ENCODE results near the gene IFIT3.

Gene IFIT3

GRCh38 chr10:89307269-89307577, 20.6 kb upstream of the IFIT3 start:
- DNase-seq (ENCODE audit: low read depth, low spot score), result no peak
- in situ Hi-C loops (cut with HindIII; ENCODE audit: low sequenced_read_pairs), result no loop called here
- no peak for TF ChIP-seq CTCF (IDR thresholded peaks at IDR 0.05; ENCODE audit: low read depth, low read length)
- H3K4me3 ChIP-seq (ENCODE audit: low read depth, low read length), result no peak overlapping the region

DNA sequence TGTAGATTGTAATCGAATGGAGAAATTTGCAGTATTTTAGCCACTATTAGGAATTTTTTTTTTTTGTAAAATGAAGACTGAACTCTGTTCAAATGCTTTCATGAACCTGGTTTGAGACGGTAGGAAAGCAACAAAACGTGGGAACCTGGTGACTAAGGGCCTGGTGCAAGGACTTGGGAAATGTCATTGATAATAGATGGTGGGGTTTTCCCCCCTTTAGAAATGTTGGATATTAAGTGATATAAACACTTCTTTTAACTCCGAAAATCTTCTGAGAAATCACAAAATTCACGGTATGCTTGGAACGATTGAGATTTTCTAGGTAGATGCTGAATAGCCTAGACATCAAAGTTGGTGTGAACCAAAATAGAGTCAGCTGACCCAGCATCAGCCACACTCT, 19.5 kb upstream of the IFIT3 start:
- in situ Hi-C loops (cut with HindIII; ENCODE audit: low sequenced_read_pairs), result no loop called here

DNA sequence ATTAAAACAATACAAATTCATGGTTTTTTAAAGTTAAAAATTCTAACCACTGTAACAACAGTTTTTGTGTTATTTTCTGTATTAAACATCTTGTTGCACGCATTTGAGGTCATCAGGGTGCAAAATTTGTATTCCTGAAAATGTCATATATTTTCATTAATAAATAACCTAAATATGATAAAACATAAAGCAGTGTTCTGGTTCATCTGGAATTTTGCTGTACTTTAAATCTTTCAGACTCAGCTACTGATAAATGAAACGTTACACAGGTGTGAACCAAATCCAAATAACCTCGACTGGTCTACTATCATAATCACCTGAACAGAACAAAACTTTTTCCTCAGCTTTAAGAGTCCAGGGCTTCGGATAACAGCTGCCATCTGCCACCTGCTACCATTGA, 19.1 kb upstream of the IFIT3 start:
- no peak overlapping the region for H3K4me3 ChIP-seq (ENCODE audit: low read depth, low read length)
- TF ChIP-seq CTCF (IDR thresholded peaks at IDR 0.05; ENCODE audit: low read depth, low read length), result no peak
- no peak for DNase-seq (ENCODE audit: low read depth, low spot score)
- in situ Hi-C loops (cut with HindIII; ENCODE audit: low sequenced_read_pairs), result no loop called here

More for the DNA sequence above, 19.5 kb upstream of the IFIT3 start:
- DNase-seq (ENCODE audit: low read depth, low spot score), result no peak
- no peak for TF ChIP-seq CTCF (IDR thresholded peaks at IDR 0.05; ENCODE audit: low read depth, low read length)
- H3K4me3 ChIP-seq (ENCODE audit: low read depth, low read length), result no peak overlapping the region

GRCh38 chr10:89309156-89310055, 18.4 kb upstream of the IFIT3 start:
- H3K4me3 ChIP-seq (ENCODE audit: low read depth, low read length), result no peak overlapping the region
- in situ Hi-C loops (cut with HindIII; ENCODE audit: low sequenced_read_pairs), result no loop called here
- DNase-seq (ENCODE audit: low read depth, low spot score), result no peak
- TF ChIP-seq CTCF (IDR thresholded peaks at IDR 0.05; ENCODE audit: low read depth, low read length), result no peak

- DNase-seq (ENCODE audit: low read depth, low spot score), result no peak
- H3K4me3 ChIP-seq (ENCODE audit: low read depth, low read length), result no peak overlapping the region
- TF ChIP-seq CTCF (IDR thresholded peaks at IDR 0.05; ENCODE audit: low read depth, low read length), result no peak
- in situ Hi-C loops (cut with HindIII; ENCODE audit: low sequenced_read_pairs), result no loop called here
Measured at GRCh38 chr10:89310056-89310893, 17.5 kb upstream of the IFIT3 start.

DNA sequence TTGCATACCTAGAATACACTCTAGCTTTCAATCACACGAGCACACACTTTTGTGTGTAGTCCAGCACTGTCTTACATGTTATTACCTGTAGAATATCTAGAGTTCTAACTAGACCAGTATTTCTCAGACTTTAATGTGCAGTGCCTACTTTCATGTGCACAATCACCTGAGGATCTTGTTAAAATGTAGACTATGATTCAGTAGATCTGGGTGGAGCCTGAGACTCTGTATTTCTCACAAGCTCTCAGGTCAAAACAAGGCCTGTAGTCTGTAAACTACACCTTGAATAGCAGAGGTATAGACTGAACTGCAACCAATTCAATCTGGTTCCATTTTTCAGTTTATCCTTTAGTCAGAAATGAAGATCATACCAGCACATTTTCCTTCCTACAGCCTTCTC, 14.8 kb upstream of the IFIT3 start:
- in situ Hi-C loops (cut with HindIII; ENCODE audit: low sequenced_read_pairs), result no loop called here
- no peak for DNase-seq (ENCODE audit: low read depth, low spot score)
- H3K4me3 ChIP-seq (ENCODE audit: low read depth, low read length), result no peak overlapping the region
- no peak for TF ChIP-seq CTCF (IDR thresholded peaks at IDR 0.05; ENCODE audit: low read depth, low read length)
